OCI-LY1 (cell line): ENCODE results near the gene ADAP2.
"Not testable (repeated sequence)": the region's sequence is repeated elsewhere in the genome, so short reads cannot be mapped to it uniquely, and the experiment has no call there.

Experiments
- H2AFZ ChIP-seq: fragments of 200-600 bp; sonication (generic), shearing (Covaris generic); 2 replicates; pipeline ENCODE4 v1.6.0; 2014; ENCODE audit warnings: antibody characterized with exemption, mild to moderate bottlenecking, low read length
- H3F3A ChIP-seq: fragments of 200-600 bp; sonication (generic), shearing (Covaris generic); 2 replicates; pipeline ENCODE4 v1.6.0; 2014; ENCODE audit warnings: mild to moderate bottlenecking, antibody characterized with exemption, low read length, moderate library complexity; ENCODE audit not compliant: insufficient read depth
- H3K27ac ChIP-seq: fragments of 200-600 bp; sonication (generic); 2 replicates; pipeline ENCODE4 v1.5.1; 2014; ENCODE audit warnings: low read length, mixed run types, mild to moderate bottlenecking, low read depth; ENCODE audit not compliant: poor library complexity, severe bottlenecking
- H3K27me3 ChIP-seq: fragments of 200-600 bp; sonication (generic); 2 replicates; pipeline ENCODE4 v1.6.0; 2014; ENCODE audit warnings: antibody characterized with exemption, mild to moderate bottlenecking, low read length, moderate library complexity; ENCODE audit not compliant: insufficient read depth
- H3K36me3 ChIP-seq: fragments of 200-600 bp; sonication (generic); 2 replicates; pipeline ENCODE4 v1.6.1; 2014; ENCODE audit warnings: mild to moderate bottlenecking, antibody characterized with exemption, low read length, moderate library complexity, mixed read lengths; ENCODE audit not compliant: insufficient read depth
- H3K4me1 ChIP-seq: fragments of 200-600 bp; sonication (generic); 2 replicates; pipeline ENCODE4 v1.5.1; 2014; ENCODE audit warnings: mild to moderate bottlenecking, low read length, moderate library complexity; ENCODE audit not compliant: insufficient read depth, severe bottlenecking
- H3K4me2 ChIP-seq: fragments of 200-600 bp; sonication (generic), shearing (Covaris generic); 2 replicates; pipeline ENCODE4 v1.6.1; 2014; ENCODE audit warnings: low read length
- H3K4me3 ChIP-seq: fragments of 200-600 bp; sonication (generic); 2 replicates; pipeline ENCODE4 v1.5.1; 2014; ENCODE audit warnings: low read length, low read depth, mild to moderate bottlenecking, mixed read lengths; ENCODE audit not compliant: poor library complexity, severe bottlenecking
- H3K79me2 ChIP-seq: fragments of 200-600 bp; shearing (Covaris generic); 2 replicates; pipeline ENCODE4 v1.6.1; 2016; ENCODE audit warnings: mixed run types, low read length, mixed read lengths; ENCODE audit not compliant: insufficient read depth
- H3K9ac ChIP-seq: fragments of 200-600 bp; sonication (generic), shearing (Covaris generic); 2 replicates; pipeline ENCODE4 v1.6.1; 2014; ENCODE audit warnings: mild to moderate bottlenecking, low read length, mixed read lengths
- H3K9me2 ChIP-seq: fragments of 200-600 bp; sonication (generic), shearing (Covaris generic); 2 replicates; pipeline ENCODE4 v1.6.1; 2014; ENCODE audit warnings: low read depth, mild to moderate bottlenecking, low read length, mixed read lengths
- H3K9me3 ChIP-seq: fragments of 200-600 bp; shearing (Covaris generic); 2 replicates; pipeline ENCODE4 v1.6.1; 2014; ENCODE audit warnings: low read length, mixed read lengths
- H4K20me1 ChIP-seq: fragments of 200-600 bp; sonication (generic), shearing (Covaris generic); 2 replicates; pipeline ENCODE4 v1.6.0; 2016; ENCODE audit warnings: mild to moderate bottlenecking, low read length; ENCODE audit not compliant: insufficient read depth
- CTCF ChIP-seq: fragments of 200-600 bp; sonication (generic), shearing (Covaris generic); IDR thresholded peaks from 2 replicates; pipeline ENCODE4 v1.5.1; 2017; ENCODE audit warnings: mild to moderate bottlenecking, antibody characterized with exemption, low read length, moderate library complexity, mixed read lengths
- EZH2 ChIP-seq: fragments of 200-600 bp; sonication (generic), shearing (Covaris generic); IDR thresholded peaks from 2 replicates; pipeline ENCODE4 v1.8.0; 2017; ENCODE audit warnings: borderline replicate concordance, mixed run types, mild to moderate bottlenecking, antibody characterized with exemption, low read length, moderate library complexity, mixed read lengths

ADAP2 gene

GRCh38 chr17:30908717-30909420, 12.9 kb upstream of the ADAP2 start:
- H3K4me3 ChIP-seq = no peak overlapping the region
- H3K27me3 ChIP-seq = no peaks in the 10 kb centered on the region
- TF ChIP-seq EZH2 (no peak), CTCF (no peak)
- H3K4me2 ChIP-seq = no peak overlapping the region
- peaks cover 5% of the 10 kb centered on the region; the same call in 1 of the 2 replicates for H3K36me3 ChIP-seq
- no peak overlapping the region for H2AFZ ChIP-seq
- peaks cover 38% of the 10 kb centered on the region for H3K4me1 ChIP-seq
- H4K20me1 ChIP-seq = no peaks in the 10 kb centered on the region
- no peaks in the 10 kb centered on the region for H3K9me2 ChIP-seq
- H3K9ac ChIP-seq = no peak overlapping the region
- peaks cover 13% of the 10 kb centered on the region for H3K79me2 ChIP-seq
- H3K27ac ChIP-seq = no peak overlapping the region
- no peaks in the 10 kb centered on the region for H3K9me3 ChIP-seq
- no peaks in the 10 kb centered on the region for H3F3A ChIP-seq

GRCh38 chr17:30910151-30910550, 11.6 kb upstream of the ADAP2 start:
- H3F3A ChIP-seq, H3K9me3 ChIP-seq, H3K4me3 ChIP-seq, H2AFZ ChIP-seq, H3K79me2 ChIP-seq, H3K27ac ChIP-seq, H3K4me2 ChIP-seq, H3K27me3 ChIP-seq, H3K9ac ChIP-seq, H3K9me2 ChIP-seq, H3K36me3 ChIP-seq, H4K20me1 ChIP-seq: not testable (repeated sequence)
- H3K4me1 ChIP-seq = peaks cover 27% of the 10 kb centered on the region

- H4K20me1 ChIP-seq = no peaks in the 10 kb centered on the region
- no peak overlapping the region for H3K4me3 ChIP-seq
- no peaks in the 10 kb centered on the region for H3K79me2 ChIP-seq
- TF ChIP-seq EZH2 (no peak), CTCF (peak; percentile 26; the same call in 1 of the 2 replicates)
- no peak overlapping the region for H2AFZ ChIP-seq
- no peak overlapping the region for H3K27ac ChIP-seq
- no peaks in the 10 kb centered on the region for H3K9me3 ChIP-seq
- no peaks in the 10 kb centered on the region for H3K27me3 ChIP-seq
- peaks cover under 1% of the 10 kb centered on the region for H3K4me1 ChIP-seq
- H3K36me3 ChIP-seq = no peaks in the 10 kb centered on the region
- no peak overlapping the region for H3K4me2 ChIP-seq
- no peak overlapping the region for H3K9ac ChIP-seq
- no peaks in the 10 kb centered on the region for H3F3A ChIP-seq
- H3K9me2 ChIP-seq = no peaks in the 10 kb centered on the region
Measured at GRCh38 chr17:30913955-30914354, 7.8 kb upstream of the ADAP2 start.
